Hepatocyte (in vitro differentiated cells): Measurements from ENCODE around the gene FOXB2.

Experiments used
- EZH2 ChIP-seq: fragments of 200-600 bp; sonication (generic); IDR thresholded peaks from 2 replicates; pipeline ENCODE4 v1.6.1; 2016; ENCODE audit warnings: antibody characterized with exemption, mild to moderate bottlenecking, borderline replicate concordance
- EZH2phosphoT487 ChIP-seq: fragments of 200-600 bp; sonication (generic); IDR thresholded peaks from one replicate; pipeline ENCODE4 v1.6.1; 2018; ENCODE audit warnings: antibody characterized with exemption, mild to moderate bottlenecking, low read depth, moderate library complexity; ENCODE audit not compliant: unreplicated experiment, severe bottlenecking
- TF ChIP-seq, protein P1 (sequence below): fragments of 200-600 bp; sonication (generic); IDR thresholded peaks from 2 replicates; pipeline ENCODE4 v1.5.1; 2016; ENCODE audit warnings: antibody characterized with exemption, mild to moderate bottlenecking; ENCODE audit not compliant: poor library complexity

GRCh38 chr9:77011973-77012821, 7.3 kb upstream of the FOXB2 start:
- TF ChIP-seq, protein P1, sequence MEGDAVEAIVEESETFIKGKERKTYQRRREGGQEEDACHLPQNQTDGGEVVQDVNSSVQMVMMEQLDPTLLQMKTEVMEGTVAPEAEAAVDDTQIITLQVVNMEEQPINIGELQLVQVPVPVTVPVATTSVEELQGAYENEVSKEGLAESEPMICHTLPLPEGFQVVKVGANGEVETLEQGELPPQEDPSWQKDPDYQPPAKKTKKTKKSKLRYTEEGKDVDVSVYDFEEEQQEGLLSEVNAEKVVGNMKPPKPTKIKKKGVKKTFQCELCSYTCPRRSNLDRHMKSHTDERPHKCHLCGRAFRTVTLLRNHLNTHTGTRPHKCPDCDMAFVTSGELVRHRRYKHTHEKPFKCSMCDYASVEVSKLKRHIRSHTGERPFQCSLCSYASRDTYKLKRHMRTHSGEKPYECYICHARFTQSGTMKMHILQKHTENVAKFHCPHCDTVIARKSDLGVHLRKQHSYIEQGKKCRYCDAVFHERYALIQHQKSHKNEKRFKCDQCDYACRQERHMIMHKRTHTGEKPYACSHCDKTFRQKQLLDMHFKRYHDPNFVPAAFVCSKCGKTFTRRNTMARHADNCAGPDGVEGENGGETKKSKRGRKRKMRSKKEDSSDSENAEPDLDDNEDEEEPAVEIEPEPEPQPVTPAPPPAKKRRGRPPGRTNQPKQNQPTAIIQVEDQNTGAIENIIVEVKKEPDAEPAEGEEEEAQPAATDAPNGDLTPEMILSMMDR: peak; percentile 72
- TF ChIP-seq EZH2phosphoT487 (peak; percentile 41), EZH2 (peak; percentile 95)
